ENCODE results near the gene GOT1. TPM values are rescaled to one million over a fixed set of nuclear protein-coding genes. Genes with fewer than 3 reads are reported as not detected.
A peak's percentile ranks its signal among the peaks of the same experiment; 100 is the strongest.

GOT1 gene
- total RNA-seq, 1 donor from 2014 or later: 38.9 TPM

DNA sequence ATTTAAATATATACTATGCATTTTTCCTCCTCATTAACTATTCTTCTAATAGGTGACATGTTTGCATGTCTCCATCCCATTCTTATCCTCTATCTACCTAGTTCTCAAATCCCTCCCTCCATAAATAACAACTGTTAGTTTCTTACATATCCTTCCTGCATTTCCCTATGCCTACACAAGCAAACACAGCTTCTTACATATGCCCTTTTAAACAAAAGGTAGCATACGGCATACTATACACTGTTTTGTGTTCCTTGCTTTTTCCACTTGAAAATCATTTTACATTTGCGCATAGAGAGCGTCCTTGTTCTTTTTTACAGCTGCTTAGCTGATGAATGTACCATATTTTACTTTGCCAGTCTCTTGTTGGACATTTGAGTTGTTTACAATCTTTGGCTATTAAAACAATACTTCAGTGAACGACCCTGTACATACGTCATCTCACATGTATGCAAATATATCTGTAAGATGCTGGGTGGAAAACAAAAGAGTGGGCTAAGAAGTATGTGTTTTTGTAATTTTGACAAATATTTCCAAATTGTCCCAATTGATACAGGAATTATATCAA lies 7.8 kb downstream of the GOT1 start:
- Mint-ChIP-seq H3K27me3 (ENCODE audit: low read depth) (no peaks in the 10 kb centered on the region), H3K27ac (ENCODE audit: unreplicated experiment) (no peak overlapping the region), H3K36me3 (ENCODE audit: low read depth) (peaks cover 30% of the 10 kb centered on the region), H3K4me3 (ENCODE audit: unreplicated experiment) (no peak overlapping the region), H3K4me1 (ENCODE audit: low read depth) (no peaks in the 10 kb centered on the region), H3K9me3 (ENCODE audit: low read depth) (peaks cover 3% of the 10 kb centered on the region)
- no peak for DNase-seq (ENCODE audit: low spot score)
- TF ChIP-seq, protein P1, sequence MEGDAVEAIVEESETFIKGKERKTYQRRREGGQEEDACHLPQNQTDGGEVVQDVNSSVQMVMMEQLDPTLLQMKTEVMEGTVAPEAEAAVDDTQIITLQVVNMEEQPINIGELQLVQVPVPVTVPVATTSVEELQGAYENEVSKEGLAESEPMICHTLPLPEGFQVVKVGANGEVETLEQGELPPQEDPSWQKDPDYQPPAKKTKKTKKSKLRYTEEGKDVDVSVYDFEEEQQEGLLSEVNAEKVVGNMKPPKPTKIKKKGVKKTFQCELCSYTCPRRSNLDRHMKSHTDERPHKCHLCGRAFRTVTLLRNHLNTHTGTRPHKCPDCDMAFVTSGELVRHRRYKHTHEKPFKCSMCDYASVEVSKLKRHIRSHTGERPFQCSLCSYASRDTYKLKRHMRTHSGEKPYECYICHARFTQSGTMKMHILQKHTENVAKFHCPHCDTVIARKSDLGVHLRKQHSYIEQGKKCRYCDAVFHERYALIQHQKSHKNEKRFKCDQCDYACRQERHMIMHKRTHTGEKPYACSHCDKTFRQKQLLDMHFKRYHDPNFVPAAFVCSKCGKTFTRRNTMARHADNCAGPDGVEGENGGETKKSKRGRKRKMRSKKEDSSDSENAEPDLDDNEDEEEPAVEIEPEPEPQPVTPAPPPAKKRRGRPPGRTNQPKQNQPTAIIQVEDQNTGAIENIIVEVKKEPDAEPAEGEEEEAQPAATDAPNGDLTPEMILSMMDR (IDR thresholded peaks at IDR 0.05): no peak

DNA sequence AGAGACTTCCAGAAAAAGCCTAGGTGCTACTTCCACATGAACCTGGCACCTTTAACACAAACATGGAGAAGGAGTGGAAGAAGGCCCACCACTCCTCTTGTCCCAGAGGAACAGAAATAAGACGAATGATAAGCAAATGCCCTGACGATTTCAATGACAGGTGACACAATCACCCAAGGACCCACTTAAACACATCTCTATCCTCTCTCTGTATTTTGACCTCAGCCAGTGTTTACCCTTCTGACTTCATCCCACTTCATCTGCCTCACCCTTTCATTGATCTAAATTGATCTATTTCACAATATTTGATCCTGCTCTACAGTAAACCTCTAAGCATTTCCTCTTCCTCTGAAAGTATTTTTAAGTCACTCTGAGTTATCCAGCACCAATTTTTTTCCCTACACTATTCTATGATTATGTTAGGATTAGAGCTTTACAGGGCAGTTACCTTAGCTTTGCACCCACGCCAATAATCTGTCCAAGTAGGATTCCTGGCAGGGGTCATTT lies 9.1 kb downstream of the GOT1 start:
- TF ChIP-seq, protein P1 (IDR thresholded peaks at IDR 0.05): no peak
- Mint-ChIP-seq H3K27me3 (ENCODE audit: low read depth) (no peaks in the 10 kb centered on the region), H3K36me3 (ENCODE audit: low read depth) (peaks cover 33% of the 10 kb centered on the region), H3K4me3 (ENCODE audit: unreplicated experiment) (no peak overlapping the region), H3K9me3 (ENCODE audit: low read depth) (peaks cover 5% of the 10 kb centered on the region), H3K27ac (ENCODE audit: unreplicated experiment) (no peak overlapping the region), H3K4me1 (ENCODE audit: low read depth) (no peaks in the 10 kb centered on the region)
- DNase-seq (ENCODE audit: low spot score): no peak

DNA sequence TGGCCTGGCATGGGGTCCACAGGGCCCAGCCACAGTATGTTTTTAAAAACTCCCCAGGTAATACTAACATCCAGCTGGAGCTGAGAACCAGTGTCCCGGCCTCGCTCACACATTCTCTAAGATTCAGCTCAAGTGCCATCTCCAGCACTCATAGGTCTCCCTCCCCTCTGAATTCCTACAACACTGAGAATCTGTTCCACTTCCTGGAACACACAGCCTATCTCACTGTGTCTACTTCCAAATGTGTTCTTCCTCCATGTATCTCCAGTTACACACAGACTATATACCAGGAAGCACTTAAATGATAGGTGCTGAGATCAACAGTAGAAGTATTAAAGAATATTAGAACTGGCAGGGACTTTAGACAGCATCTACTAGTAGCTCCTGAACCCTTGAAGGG lies 10.7 kb downstream of the GOT1 start:
- no peak for DNase-seq (ENCODE audit: low spot score)
- H3K36me3 Mint-ChIP-seq (ENCODE audit: low read depth): peaks cover 32% of the 10 kb centered on the region
- H3K4me3 Mint-ChIP-seq (ENCODE audit: unreplicated experiment): no peak overlapping the region
- H3K9me3 Mint-ChIP-seq (ENCODE audit: low read depth): peaks cover 10% of the 10 kb centered on the region
- TF ChIP-seq, protein P1 (IDR thresholded peaks at IDR 0.05): no peak
- no peaks in the 10 kb centered on the region for H3K27me3 Mint-ChIP-seq (ENCODE audit: low read depth)
- H3K4me1 Mint-ChIP-seq (ENCODE audit: low read depth): no peaks in the 10 kb centered on the region
- no peak overlapping the region for H3K27ac Mint-ChIP-seq (ENCODE audit: unreplicated experiment)

DNA sequence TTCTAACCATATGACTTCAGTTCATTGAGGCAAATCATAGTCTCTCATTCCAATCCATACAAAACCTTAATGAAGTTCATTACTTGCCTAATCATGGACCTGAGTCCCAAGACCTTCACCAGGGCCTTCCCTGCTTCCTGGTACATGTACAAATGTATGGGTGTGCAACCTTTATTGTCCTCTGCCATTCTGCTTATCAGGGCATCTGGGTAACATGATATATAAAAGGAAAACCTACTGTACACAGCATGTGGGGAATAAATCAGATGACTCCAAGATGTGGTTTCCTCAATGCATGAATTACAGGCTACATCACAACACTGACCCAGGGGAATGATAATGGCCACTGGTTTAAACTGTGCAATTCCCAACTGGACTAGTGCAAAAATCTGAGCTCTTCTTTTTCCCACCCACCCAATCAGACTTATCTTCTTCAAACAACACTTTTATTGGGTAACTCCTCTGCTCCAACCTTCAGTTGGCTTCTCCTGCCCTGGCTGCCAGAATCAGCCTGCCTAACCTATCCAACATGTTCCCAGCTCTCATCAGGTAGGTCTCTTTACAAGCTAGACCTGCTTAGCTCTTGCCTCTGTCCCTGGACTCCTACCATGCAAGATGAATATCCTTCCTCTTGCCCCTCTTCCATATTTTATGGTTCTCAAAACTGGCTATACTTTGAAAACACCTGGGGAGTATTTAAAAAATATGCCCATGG lies 11.4 kb downstream of the GOT1 start:
- Mint-ChIP-seq H3K27ac (ENCODE audit: unreplicated experiment) (no peak overlapping the region), H3K4me3 (ENCODE audit: unreplicated experiment) (no peak overlapping the region), H3K27me3 (ENCODE audit: low read depth) (no peaks in the 10 kb centered on the region), H3K4me1 (ENCODE audit: low read depth) (no peaks in the 10 kb centered on the region), H3K36me3 (ENCODE audit: low read depth) (peaks cover 30% of the 10 kb centered on the region), H3K9me3 (ENCODE audit: low read depth) (peaks cover 10% of the 10 kb centered on the region)
- TF ChIP-seq, protein P1 (IDR thresholded peaks at IDR 0.05): no peak
- DNase-seq (ENCODE audit: low spot score): no peak

DNA sequence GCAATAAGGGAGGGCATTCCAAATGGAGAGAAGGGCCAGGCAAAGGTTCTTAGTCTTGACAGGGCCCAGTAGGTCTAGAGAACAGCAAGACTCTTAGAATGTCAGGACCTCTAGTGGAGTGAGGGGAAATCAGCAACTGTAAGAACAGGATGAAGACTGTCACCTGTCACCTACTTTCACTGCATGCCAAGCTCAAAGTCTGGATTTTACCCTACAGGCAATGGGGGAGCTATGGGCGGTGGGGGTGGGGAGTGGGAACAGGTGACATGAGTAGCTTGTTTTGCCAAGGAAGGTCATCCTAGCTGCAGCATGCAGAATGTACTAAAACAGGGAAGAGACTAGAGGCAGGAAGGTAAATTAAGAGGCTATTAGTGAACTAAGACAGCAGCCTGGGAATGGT lies 18.3 kb downstream of the GOT1 start:
- peaks cover 20% of the 10 kb centered on the region for H3K4me1 Mint-ChIP-seq (ENCODE audit: low read depth)
- DNase-seq (ENCODE audit: low spot score): no peak
- TF ChIP-seq, protein P1 (IDR thresholded peaks at IDR 0.05): no peak
- H3K36me3 Mint-ChIP-seq (ENCODE audit: low read depth): peaks cover 14% of the 10 kb centered on the region
- H3K27ac Mint-ChIP-seq (ENCODE audit: unreplicated experiment): peak overlapping the region; percentile 8
- no peak overlapping the region for H3K4me3 Mint-ChIP-seq (ENCODE audit: unreplicated experiment)
- peaks cover 7% of the 10 kb centered on the region for H3K9me3 Mint-ChIP-seq (ENCODE audit: low read depth)
- H3K27me3 Mint-ChIP-seq (ENCODE audit: low read depth): no peaks in the 10 kb centered on the region
